SK-N-SH (cell line): ENCODE measurements around the gene KCTD19. TPM values are rescaled to one million over a fixed set of nuclear protein-coding genes. Genes with fewer than 3 reads are reported as not detected.

Source experiments
- CTCF ChIA-PET: fragments of 300-600, 350-600 bp; formaldehyde crosslinking; extraction: SDS; loops from one replicate; lab custom pipeline; 2021; lab: Yijun Ruan, JAX
- POLR2A ChIA-PET: fragments of 350-600 bp; sonication (Branson Sonifier 250); formaldehyde crosslinking; extraction: SDS; loops from one replicate; lab custom pipeline; 2020; ENCODE audit warnings: antibody characterized with exemption, inconsistent platforms; lab: Yijun Ruan, JAX
- DNase-seq: peaks from one replicate; pipeline ENCODE4 v3.0.0; 2012
- H2AFZ ChIP-seq: fragments of 200-600 bp; sonication (generic); 2 replicates; pipeline ENCODE4 v1.8.1; 2016; ENCODE audit warnings: antibody characterized with exemption, mild to moderate bottlenecking, low read depth
- H3F3A ChIP-seq: fragments of 200-600 bp; sonication (generic); replicated peaks from 2 replicates; pipeline ENCODE3; 2016; ENCODE audit warnings: antibody characterized with exemption, mild to moderate bottlenecking; ENCODE audit not compliant: insufficient read depth
- H3K27ac ChIP-seq, 2 experiments: fragments of 200-500 bp in 1 of 2; fragments of 200-600 bp in 1 of 2; sonication (Bioruptor generic) in 1 of 2; sonication (generic), shearing (Covaris generic) in 1 of 2; 2 replicates each; pipeline versions ENCODE4 v1.5.1 to v1.6.1; 2014 to 2016; ENCODE audit warnings: low read depth in 2 of 2, inconsistent platforms in 1 of 2, low read length in 1 of 2, mild to moderate bottlenecking in 1 of 2, mixed read lengths in 1 of 2
- H3K27me3 ChIP-seq: fragments of 200-600 bp; sonication (generic), shearing (Covaris generic); 2 replicates; pipeline ENCODE4 v1.6.1; 2016; ENCODE audit warnings: mixed run types; ENCODE audit not compliant: insufficient read depth
- H3K36me3 ChIP-seq, 2 experiments: fragments of 200-500 bp in 1 of 2; fragments of 200-600 bp in 1 of 2; sonication (Bioruptor generic) in 1 of 2; sonication (generic) in 1 of 2; replicated peaks in 1 of 2; 2 replicates each; pipeline versions ENCODE3 to v1.5.1; 2014 to 2016; ENCODE audit warnings: low read length in 1 of 2, mild to moderate bottlenecking in 1 of 2; ENCODE audit not compliant: insufficient read depth in 2 of 2, control insufficient read depth in 1 of 2
- H3K4me1 ChIP-seq, 2 experiments: fragments of 200-500 bp in 1 of 2; fragments of 200-600 bp in 1 of 2; sonication (Bioruptor generic) in 1 of 2; sonication (generic), shearing (Covaris generic) in 1 of 2; 2 replicates each; pipeline versions ENCODE4 v1.5.1 to v1.6.1; 2014 to 2016; ENCODE audit warnings: low read depth in 1 of 2, low read length in 1 of 2, mixed run types in 1 of 2; ENCODE audit not compliant: insufficient read depth in 2 of 2, control insufficient read depth in 1 of 2
- H3K4me2 ChIP-seq: fragments of 200-600 bp; sonication (generic), shearing (Covaris generic); 2 replicates; pipeline ENCODE4 v1.6.1; 2017; ENCODE audit warnings: mixed run types
- H3K4me3 ChIP-seq, 2 experiments: fragments of 200-500 bp in 1 of 2; fragments of 200-600 bp in 1 of 2; sonication (Bioruptor generic) in 1 of 2; sonication (generic), shearing (Covaris generic) in 1 of 2; 2 replicates each; pipeline versions ENCODE4 v1.5.1 to v1.8.1; 2014 to 2016; ENCODE audit warnings: low read depth in 2 of 2, inconsistent platforms in 1 of 2, low read length in 1 of 2, mild to moderate bottlenecking in 1 of 2, mixed read lengths in 1 of 2, moderate library complexity in 1 of 2
- H3K79me2 ChIP-seq: fragments of 200-600 bp; sonication (generic); 2 replicates; pipeline ENCODE4 v1.8.1; 2017; ENCODE audit warnings: mild to moderate bottlenecking; ENCODE audit not compliant: insufficient read depth
- H3K9ac ChIP-seq: fragments of 200-600 bp; sonication (generic); 2 replicates; pipeline ENCODE4 v1.6.1; 2017; ENCODE audit warnings: mixed run types
- H3K9me2 ChIP-seq: fragments of 200-600 bp; sonication (generic); 2 replicates; pipeline ENCODE4 v1.6.1; 2017; ENCODE audit warnings: mixed run types
- H3K9me3 ChIP-seq: fragments of 200-600 bp; sonication (generic); 2 replicates; pipeline ENCODE4 v1.6.1; 2017; ENCODE audit warnings: mixed run types, mild to moderate bottlenecking, moderate library complexity
- H4K20me1 ChIP-seq: fragments of 200-600 bp; sonication (generic); 2 replicates; pipeline ENCODE4 v1.6.1; 2017; ENCODE audit warnings: mild to moderate bottlenecking, mixed run types; ENCODE audit not compliant: insufficient read depth
- CHD2 ChIP-seq: fragments of 150-350 bp; IDR thresholded peaks from 2 replicates; pipeline ENCODE4 v1.6.1; 2018; ENCODE audit warnings: low read length; ENCODE audit not compliant: partially characterized antibody
- CTCF ChIP-seq: fragments of 200-600 bp; sonication (generic); IDR thresholded peaks from 2 replicates; pipeline ENCODE4 v1.6.1; 2017; ENCODE audit warnings: antibody characterized with exemption, mild to moderate bottlenecking, moderate library complexity
- EP300 ChIP-seq, 2 experiments: IDR thresholded peaks; 2 replicates each; pipeline versions ENCODE4 v1.4.0 to v1.6.1; 2012; ENCODE audit warnings: borderline replicate concordance in 1 of 2, low read depth in 1 of 2, low read length in 1 of 2
- EZH2phosphoT487 ChIP-seq: fragments of 200-600 bp; sonication (generic); IDR thresholded peaks from 2 replicates; pipeline ENCODE4 v1.6.1; 2017; ENCODE audit warnings: low read depth, mixed run types, mild to moderate bottlenecking, antibody characterized with exemption, moderate library complexity, borderline replicate concordance
- FOSL2 ChIP-seq: IDR thresholded peaks from 2 replicates; pipeline ENCODE4 v1.4.0; 2012; ENCODE audit warnings: low read depth, mild to moderate bottlenecking, moderate library complexity, borderline replicate concordance
- FOXJ3 ChIP-seq: sonication (generic); formaldehyde crosslinking; IDR thresholded peaks from 2 replicates; pipeline ENCODE4 v1.5.1; 2020; ENCODE audit warnings: mild to moderate bottlenecking, missing genetic modification reagents
- GABPA ChIP-seq: IDR thresholded peaks from 2 replicates; pipeline ENCODE4 v1.4.0; 2012; ENCODE audit warnings: low read depth, mild to moderate bottlenecking
- GATA2 ChIP-seq: sonication (generic); formaldehyde crosslinking; IDR thresholded peaks from 2 replicates; pipeline ENCODE4 v1.5.0; 2020; ENCODE audit warnings: mild to moderate bottlenecking, missing genetic modification reagents
- JUND ChIP-seq: IDR thresholded peaks from 2 replicates; pipeline ENCODE4 v1.4.0; 2012
- MEF2A ChIP-seq: IDR thresholded peaks from 2 replicates; pipeline ENCODE4 v1.4.0; 2012; ENCODE audit warnings: low read depth, borderline replicate concordance
- NFIC ChIP-seq: IDR thresholded peaks from 2 replicates; pipeline ENCODE4 v1.4.0; 2012; ENCODE audit warnings: borderline replicate concordance
- POLR2AphosphoS5 ChIP-seq: IDR thresholded peaks from 2 replicates; pipeline ENCODE4 v1.6.1; 2012; ENCODE audit warnings: low read depth, low read length
- RFX5 ChIP-seq: IDR thresholded peaks from 2 replicates; pipeline ENCODE4 v1.6.1; 2012; ENCODE audit warnings: mild to moderate bottlenecking, improper control_type of control experiment, low read length
- RXRA ChIP-seq: IDR thresholded peaks from 2 replicates; pipeline ENCODE4 v1.4.0; 2012; ENCODE audit warnings: low read depth, mild to moderate bottlenecking, borderline replicate concordance
- TAF1 ChIP-seq: IDR thresholded peaks from 2 replicates; pipeline ENCODE4 v1.6.1; 2012; ENCODE audit warnings: low read depth, mild to moderate bottlenecking, low read length, moderate library complexity, borderline replicate concordance
- YY1 ChIP-seq: IDR thresholded peaks from 2 replicates; pipeline ENCODE4 v1.4.0; 2012; ENCODE audit warnings: low read depth, mild to moderate bottlenecking
- ZBTB33 ChIP-seq: IDR thresholded peaks from 2 replicates; pipeline ENCODE4 v1.4.0; 2012; ENCODE audit warnings: low read depth, borderline replicate concordance
- WGBS: methylation state at CpG from one replicate; pipeline ENCODE4 v1.1.6; 2017; ENCODE audit warnings: low lambda C conversion rate; 5-methylcytosine and 5-hydroxymethylcytosine counted together
- polyA plus RNA-seq, 3 experiments: library from polyadenylated mRNA; depleted of rRNA; stranded (reverse); fragments of >200 nt; gene quantifications; 2 replicates each; pipeline ENCODE4 v1.2.3, GENCODE V29; 2012

KCTD19 gene
- polyA plus RNA-seq, 1 of the 3 experiments (the other 2 are of a cell fraction) = 1.8 TPM

- H3K27ac ChIP-seq = no peak overlapping the region
- no peak for TF ChIP-seq GATA2 (CRISPR knock-in tag)
- no peak for TF ChIP-seq EZH2phosphoT487
- TF ChIP-seq ZBTB33 = no peak
- TF ChIP-seq NFIC = no peak
- no peak for TF ChIP-seq YY1
- no peak for TF ChIP-seq POLR2AphosphoS5
- no peak for TF ChIP-seq JUND
- TF ChIP-seq CTCF = no peak
- TF ChIP-seq, all 33 proteins: peak for 0
- WGBS = 95% methylated on average over 14 of the region's 17 CpGs
- no peaks in the 10 kb centered on the region for H3K9me3 ChIP-seq
- no peak for DNase-seq
- H3K27me3 ChIP-seq = no peaks in the 10 kb centered on the region
- ChIA-PET CTCF (no interaction called here), POLR2A (no interaction called here)
- H3K9me2 ChIP-seq = no peaks in the 10 kb centered on the region
- peaks cover 0 to 10% of the 10 kb centered on the region in 2 experiments; a peak in 1 of 4 replicates for H3K4me1 ChIP-seq
- H4K20me1 ChIP-seq = no peaks in the 10 kb centered on the region
- H3F3A ChIP-seq = peaks cover 4% of the 10 kb centered on the region
- H3K36me3 ChIP-seq = no peaks in the 10 kb centered on the region
- H3K79me2 ChIP-seq = no peaks in the 10 kb centered on the region
- no peak overlapping the region for H3K4me3 ChIP-seq
- H3K4me2 ChIP-seq = no peak overlapping the region
- H2AFZ ChIP-seq = no peak overlapping the region
- H3K9ac ChIP-seq = no peak overlapping the region
Measured at GRCh38 chr16:67255553-67256221, 70.9 kb downstream of the KCTD19 start.

- Histone ChIP-seq H3K27me3 (no peaks in the 10 kb centered on the region), H3F3A (peaks cover 11% of the 10 kb centered on the region), H3K4me1 (peaks cover 0 to 8% of the 10 kb centered on the region in 2 experiments; a peak in 1 of 4 replicates), H3K4me2 (no peak overlapping the region), H3K79me2 (no peaks in the 10 kb centered on the region), H4K20me1 (no peaks in the 10 kb centered on the region), H3K9me3 (no peaks in the 10 kb centered on the region), H3K9ac (no peak overlapping the region), H2AFZ (no peak overlapping the region), H3K36me3 (no peaks in the 10 kb centered on the region), H3K27ac (no peak overlapping the region), H3K4me3 (no peak overlapping the region), H3K9me2 (no peaks in the 10 kb centered on the region)
- no peak for TF ChIP-seq GABPA
- no peak for TF ChIP-seq FOXJ3 (CRISPR knock-in tag)
- no peak for TF ChIP-seq CHD2
- no peak for TF ChIP-seq MEF2A
- no peak for TF ChIP-seq GATA2 (CRISPR knock-in tag)
- TF ChIP-seq EP300 (IDR thresholded peaks at IDR 0.05; ENCODE audit: borderline replicate concordance in 1 of 2, low read depth in 1 of 2, low read length in 1 of 2) = no peak
- no peak for TF ChIP-seq RFX5
- TF ChIP-seq RXRA = no peak
- no peak for TF ChIP-seq FOSL2
- no peak for TF ChIP-seq TAF1
- no peak for TF ChIP-seq POLR2AphosphoS5
- 95% methylated on average over 11 of the region's 18 CpGs for WGBS
- CTCF ChIA-PET = interaction anchor here (0.7 kb wide), 1 partner anchor 208 kb away, joined by 3 read pairs; no protein-coding TSS in a partner anchor
- DNase-seq = no peak
- POLR2A ChIA-PET = no interaction called here
Measured at GRCh38 chr16:67254801-67255552, 71.6 kb downstream of the KCTD19 start.
